Sigmoid colon (tissue), 4 donors: Measurements from ENCODE around the gene CRYBG1.

Experiments
- CTCF ChIP-seq, 4 experiments: fragments of 450-650 bp in 3 of 4; fragments of 200-600 bp in 1 of 4; IDR thresholded peaks; one replicate each; pipeline ENCODE4 v1.5.1; 2016 to 2019; ENCODE audit warnings: antibody characterized with exemption in 4 of 4, mild to moderate bottlenecking in 3 of 4, moderate library complexity in 2 of 4
- EP300 ChIP-seq, 4 donors: sonication (generic); formaldehyde crosslinking; IDR thresholded peaks; one replicate each; pipeline ENCODE4 v1.6.1; 2017; ENCODE audit warnings: antibody characterized with exemption in 4 of 4
- POLR2A ChIP-seq, 2 donors: fragments of 450-650 bp; IDR thresholded peaks; one replicate each; pipeline ENCODE4 v1.6.1; 2016; ENCODE audit warnings: antibody characterized with exemption in 2 of 2, mild to moderate bottlenecking in 2 of 2, moderate library complexity in 2 of 2
- POLR2AphosphoS5 ChIP-seq, 4 donors: sonication (generic); formaldehyde crosslinking; IDR thresholded peaks; one replicate each; pipeline ENCODE4 v1.6.1; 2017; ENCODE audit warnings: antibody characterized with exemption in 4 of 4

GRCh38 chr6:106599440-106599839 lies 238.9 kb downstream of the CRYBG1 start:
- TF ChIP-seq CTCF (IDR thresholded peaks at IDR 0.05) = no peak
- no peak for TF ChIP-seq POLR2AphosphoS5 (IDR thresholded peaks at IDR 0.05)
- no peak for TF ChIP-seq POLR2A (IDR thresholded peaks at IDR 0.05)
- TF ChIP-seq EP300 (IDR thresholded peaks at IDR 0.05) = no peak
